ENCODE results near the gene PML.

- TF ChIP-seq CGGBP1 (CRISPR knock-in tag; IDR thresholded peaks at IDR 0.05) (no peak), POLR2A (conservative IDR thresholded peaks at IDR 0.05) (no peak), ZNF639 (CRISPR knock-in tag; conservative IDR thresholded peaks at IDR 0.05 in 1 of 2, IDR thresholded peaks at IDR 0.05 in 1 of 2) (no peak)
Observed at GRCh38 chr15:74019734-74020133, 25.2 kb downstream of the PML start.

Data from K562 (cell line).